ENCODE measurements around the gene FAM234B.

- TF ChIP-seq, protein P1, sequence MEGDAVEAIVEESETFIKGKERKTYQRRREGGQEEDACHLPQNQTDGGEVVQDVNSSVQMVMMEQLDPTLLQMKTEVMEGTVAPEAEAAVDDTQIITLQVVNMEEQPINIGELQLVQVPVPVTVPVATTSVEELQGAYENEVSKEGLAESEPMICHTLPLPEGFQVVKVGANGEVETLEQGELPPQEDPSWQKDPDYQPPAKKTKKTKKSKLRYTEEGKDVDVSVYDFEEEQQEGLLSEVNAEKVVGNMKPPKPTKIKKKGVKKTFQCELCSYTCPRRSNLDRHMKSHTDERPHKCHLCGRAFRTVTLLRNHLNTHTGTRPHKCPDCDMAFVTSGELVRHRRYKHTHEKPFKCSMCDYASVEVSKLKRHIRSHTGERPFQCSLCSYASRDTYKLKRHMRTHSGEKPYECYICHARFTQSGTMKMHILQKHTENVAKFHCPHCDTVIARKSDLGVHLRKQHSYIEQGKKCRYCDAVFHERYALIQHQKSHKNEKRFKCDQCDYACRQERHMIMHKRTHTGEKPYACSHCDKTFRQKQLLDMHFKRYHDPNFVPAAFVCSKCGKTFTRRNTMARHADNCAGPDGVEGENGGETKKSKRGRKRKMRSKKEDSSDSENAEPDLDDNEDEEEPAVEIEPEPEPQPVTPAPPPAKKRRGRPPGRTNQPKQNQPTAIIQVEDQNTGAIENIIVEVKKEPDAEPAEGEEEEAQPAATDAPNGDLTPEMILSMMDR (IDR thresholded peaks at IDR 0.05), result no peak
- TF ChIP-seq POLR2AphosphoS5 (IDR thresholded peaks at IDR 0.05), result no peak
Measured at GRCh38 chr12:13044906-13045299, 722 bp downstream of the FAM234B start.
